SU-DHL-6 (cell line): ENCODE measurements around the gene EXOC4.

Experiments used
- CTCF ChIP-seq: fragments of 200-600 bp; sonication (generic); IDR thresholded peaks from one replicate; pipeline ENCODE4 v1.5.1; 2017; ENCODE audit warnings: antibody characterized with exemption, mild to moderate bottlenecking, low read length, moderate library complexity; ENCODE audit not compliant: insufficient read depth, poor library complexity, severe bottlenecking
- EZH2phosphoT487 ChIP-seq: fragments of 200-600 bp; sonication (generic), shearing (Covaris generic); conservative IDR thresholded peaks from 2 replicates; pipeline ENCODE4 v1.6.1; 2018; ENCODE audit warnings: mild to moderate bottlenecking, antibody characterized with exemption, low read length, moderate library complexity, mixed read lengths

GRCh38 chr7:133319842-133320241 is 67.0 kb downstream of the EXOC4 start:
- no peak for TF ChIP-seq CTCF
- TF ChIP-seq EZH2phosphoT487: no peak
